Measurements from ENCODE around the gene MYBPC2. TPM values are rescaled to one million over a fixed set of nuclear protein-coding genes. Genes with fewer than 3 reads are reported as not detected.

Gene MYBPC2
- total and polyA plus RNA-seq, 9 of the 15 experiments (the other 6 are each of a cell fraction or from before 2014, with no cell fraction given): 0.01 to 0.14 (median 0.04) TPM; not detected in 6

DNA sequence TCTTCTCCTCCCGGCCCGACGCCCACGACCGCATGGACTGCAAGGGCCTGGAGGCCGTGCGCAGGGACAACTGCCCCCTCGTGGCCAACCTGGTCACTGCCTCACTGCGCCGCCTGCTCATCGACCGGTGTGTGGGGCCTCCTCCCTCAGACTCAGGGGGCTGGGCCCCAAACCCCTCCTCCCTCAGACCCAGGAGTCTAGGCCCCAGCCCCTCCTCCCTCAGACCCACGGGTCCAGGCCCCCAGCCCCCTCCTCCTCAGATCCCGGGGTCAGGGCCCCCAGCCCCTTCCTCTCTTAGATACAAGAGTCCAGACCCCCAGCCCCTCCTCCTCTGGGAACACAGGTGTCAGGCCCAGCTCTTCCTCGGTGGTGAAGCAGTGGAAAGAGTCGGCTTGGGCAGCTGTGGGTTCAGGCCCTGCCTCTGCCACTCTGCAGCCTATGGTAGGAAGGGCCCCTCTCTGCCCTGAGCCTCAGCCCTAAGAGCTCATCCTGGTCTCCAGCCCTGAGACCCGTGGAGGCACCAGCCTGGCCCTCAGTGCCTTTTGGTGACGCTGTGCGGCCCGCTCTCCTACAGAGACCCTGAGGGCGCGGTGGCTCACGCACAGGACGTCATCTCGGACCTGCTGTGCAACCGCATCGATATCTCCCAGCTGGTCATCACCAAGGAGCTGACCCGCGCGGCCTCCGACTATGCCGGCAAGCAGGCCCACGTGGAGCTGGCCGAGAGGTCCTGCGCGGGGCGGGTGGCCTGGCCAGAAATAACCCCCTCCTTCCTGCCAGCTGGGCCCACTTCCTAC, 17.6 kb upstream of the MYBPC2 start (continued):
- TF ChIP-seq TSHZ1 (CRISPR knock-in tag; IDR thresholded peaks at IDR 0.05) (no peak), SMAD1 (IDR thresholded peaks at IDR 0.05; ENCODE audit: low read depth, low read length, partially characterized antibody) (no peak), KAT8 (IDR thresholded peaks at IDR 0.05; ENCODE audit: low read depth) (no peak), PHF21A (IDR thresholded peaks at IDR 0.05; ENCODE audit: borderline replicate concordance, low read depth) (no peak), ZNF407 (IDR thresholded peaks at IDR 0.05; ENCODE audit: low read depth) (no peak), ZFX (CRISPR knock-in tag; IDR thresholded peaks at IDR 0.05) (peak; percentile 93), ILF3 (IDR thresholded peaks at IDR 0.05; ENCODE audit: borderline replicate concordance) (no peak), RNF219 (CRISPR knock-in tag; IDR thresholded peaks at IDR 0.05) (no peak), FOXK1 (CRISPR knock-in tag; IDR thresholded peaks at IDR 0.05; ENCODE audit: borderline replicate concordance) (no peak)
- TF ChIP-seq, protein P1, sequence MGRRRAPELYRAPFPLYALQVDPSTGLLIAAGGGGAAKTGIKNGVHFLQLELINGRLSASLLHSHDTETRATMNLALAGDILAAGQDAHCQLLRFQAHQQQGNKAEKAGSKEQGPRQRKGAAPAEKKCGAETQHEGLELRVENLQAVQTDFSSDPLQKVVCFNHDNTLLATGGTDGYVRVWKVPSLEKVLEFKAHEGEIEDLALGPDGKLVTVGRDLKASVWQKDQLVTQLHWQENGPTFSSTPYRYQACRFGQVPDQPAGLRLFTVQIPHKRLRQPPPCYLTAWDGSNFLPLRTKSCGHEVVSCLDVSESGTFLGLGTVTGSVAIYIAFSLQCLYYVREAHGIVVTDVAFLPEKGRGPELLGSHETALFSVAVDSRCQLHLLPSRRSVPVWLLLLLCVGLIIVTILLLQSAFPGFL (CRISPR knock-in tag; IDR thresholded peaks at IDR 0.05): no peak

Data from K562 (cell line).